Endothelial cell (in vitro differentiated cells): ENCODE data around the gene SLC38A4. TPM values are rescaled to one million over a fixed set of nuclear protein-coding genes. Genes with fewer than 3 reads are reported as not detected.

Experiments
- DNase-seq: peaks from one replicate; pipeline ENCODE4 v3.0.0; 2021; ENCODE audit warnings: low spot score
- H3K27ac Mint-ChIP-seq: one replicate; pipeline ENCODE4 v1.8.0; 2021; ENCODE audit warnings: mixed read lengths, inconsistent platforms; ENCODE audit not compliant: unreplicated experiment
- H3K27me3 Mint-ChIP-seq: one replicate; pipeline ENCODE4 v1.8.0; 2021; ENCODE audit warnings: mild to moderate bottlenecking, moderate library complexity, mixed read lengths, inconsistent platforms; ENCODE audit not compliant: unreplicated experiment
- H3K36me3 Mint-ChIP-seq: one replicate; pipeline ENCODE4 v1.8.0; 2021; ENCODE audit warnings: mild to moderate bottlenecking, low read depth, mixed read lengths, inconsistent platforms; ENCODE audit not compliant: unreplicated experiment
- H3K4me1 Mint-ChIP-seq: one replicate; pipeline ENCODE4 v1.8.0; 2021; ENCODE audit warnings: mild to moderate bottlenecking, mixed read lengths, inconsistent platforms; ENCODE audit not compliant: unreplicated experiment
- H3K4me3 Mint-ChIP-seq: one replicate; pipeline ENCODE4 v1.8.0; 2021; ENCODE audit warnings: mild to moderate bottlenecking, mixed read lengths, inconsistent platforms; ENCODE audit not compliant: unreplicated experiment
- H3K9me3 Mint-ChIP-seq: one replicate; pipeline ENCODE4 v1.8.0; 2021; ENCODE audit warnings: mixed read lengths, inconsistent platforms; ENCODE audit not compliant: unreplicated experiment
- CTCF ChIP-seq: fragments of 200-600 bp; sonication (generic); IDR thresholded peaks from one replicate; pipeline ENCODE4 v1.5.0; 2021; ENCODE audit warnings: antibody characterized with exemption; ENCODE audit not compliant: unreplicated experiment
- total RNA-seq: library from RNA; stranded (reverse); fragmentation: NEBNext Ultra II Directional; extraction: Animal tissue kit (Norgen Biotek cat#: 25700); gene quantifications from one replicate; pipeline ENCODE4 v1.2.1, GENCODE V29; 2021; ENCODE audit not compliant: unreplicated experiment

The SLC38A4 gene
- total RNA-seq, 1 donor from 2014 or later: not detected

GRCh38 chr12:46779879-46780278 is 45.9 kb downstream of the SLC38A4 start:
- H3K9me3 Mint-ChIP-seq: no peaks in the 10 kb centered on the region
- TF ChIP-seq CTCF: no peak
- H3K27ac Mint-ChIP-seq: no peak overlapping the region
- no peaks in the 10 kb centered on the region for H3K27me3 Mint-ChIP-seq
- H3K4me3 Mint-ChIP-seq: no peak overlapping the region
- H3K4me1 Mint-ChIP-seq: no peaks in the 10 kb centered on the region
- DNase-seq: no peak
- no peaks in the 10 kb centered on the region for H3K36me3 Mint-ChIP-seq

- H3K4me1 Mint-ChIP-seq: no peaks in the 10 kb centered on the region
- no peaks in the 10 kb centered on the region for H3K36me3 Mint-ChIP-seq
- no peak for TF ChIP-seq CTCF
- H3K27me3 Mint-ChIP-seq: no peaks in the 10 kb centered on the region
- no peak overlapping the region for H3K4me3 Mint-ChIP-seq
- H3K9me3 Mint-ChIP-seq: no peaks in the 10 kb centered on the region
- no peak for DNase-seq
- H3K27ac Mint-ChIP-seq: no peak overlapping the region
These were observed 46.7 kb downstream of the SLC38A4 start for GRCh38 chr12:46779063-46779462.

GRCh38 chr12:46778415-46778814 is 47.4 kb downstream of the SLC38A4 start:
- TF ChIP-seq CTCF: no peak
- H3K27me3 Mint-ChIP-seq: no peaks in the 10 kb centered on the region
- no peak for DNase-seq
- H3K36me3 Mint-ChIP-seq: no peaks in the 10 kb centered on the region
- no peak overlapping the region for H3K27ac Mint-ChIP-seq
- H3K4me3 Mint-ChIP-seq: no peak overlapping the region
- H3K4me1 Mint-ChIP-seq: no peaks in the 10 kb centered on the region
- no peaks in the 10 kb centered on the region for H3K9me3 Mint-ChIP-seq

GRCh38 chr12:46777587-46777986 is 48.2 kb downstream of the SLC38A4 start:
- Mint-ChIP-seq H3K4me1 (no peaks in the 10 kb centered on the region), H3K9me3 (no peaks in the 10 kb centered on the region), H3K4me3 (no peak overlapping the region), H3K27me3 (no peaks in the 10 kb centered on the region), H3K36me3 (no peaks in the 10 kb centered on the region), H3K27ac (no peak overlapping the region)
- no peak for DNase-seq
- no peak for TF ChIP-seq CTCF

- no peaks in the 10 kb centered on the region for H3K27me3 Mint-ChIP-seq
- no peak for TF ChIP-seq CTCF
- peaks cover 7% of the 10 kb centered on the region for H3K4me1 Mint-ChIP-seq
- no peak overlapping the region for H3K4me3 Mint-ChIP-seq
- no peak overlapping the region for H3K27ac Mint-ChIP-seq
- no peaks in the 10 kb centered on the region for H3K36me3 Mint-ChIP-seq
- no peaks in the 10 kb centered on the region for H3K9me3 Mint-ChIP-seq
- no peak for DNase-seq
These were observed 50.0 kb downstream of the SLC38A4 start for GRCh38 chr12:46775796-46776195.
